ENCODE results near the gene SEPHS2. TPM values are rescaled to one million over a fixed set of nuclear protein-coding genes. Genes with fewer than 3 reads are reported as not detected.

Gene SEPHS2
- total RNA-seq, 1 donor from 2014 or later = 58.6 TPM

- DNase-seq (ENCODE audit: extremely low spot score, unreplicated experiment) = no peak
- Mint-ChIP-seq H3K27me3 (no peaks in the 10 kb centered on the region), H3K9me3 (no peaks in the 10 kb centered on the region), H3K27ac (no peak overlapping the region), H3K4me1 (ENCODE audit: unreplicated experiment) (peaks cover 14% of the 10 kb centered on the region), H3K4me3 (no peak overlapping the region), H3K36me3 (peaks cover 10% of the 10 kb centered on the region)
- TF ChIP-seq, protein P1, sequence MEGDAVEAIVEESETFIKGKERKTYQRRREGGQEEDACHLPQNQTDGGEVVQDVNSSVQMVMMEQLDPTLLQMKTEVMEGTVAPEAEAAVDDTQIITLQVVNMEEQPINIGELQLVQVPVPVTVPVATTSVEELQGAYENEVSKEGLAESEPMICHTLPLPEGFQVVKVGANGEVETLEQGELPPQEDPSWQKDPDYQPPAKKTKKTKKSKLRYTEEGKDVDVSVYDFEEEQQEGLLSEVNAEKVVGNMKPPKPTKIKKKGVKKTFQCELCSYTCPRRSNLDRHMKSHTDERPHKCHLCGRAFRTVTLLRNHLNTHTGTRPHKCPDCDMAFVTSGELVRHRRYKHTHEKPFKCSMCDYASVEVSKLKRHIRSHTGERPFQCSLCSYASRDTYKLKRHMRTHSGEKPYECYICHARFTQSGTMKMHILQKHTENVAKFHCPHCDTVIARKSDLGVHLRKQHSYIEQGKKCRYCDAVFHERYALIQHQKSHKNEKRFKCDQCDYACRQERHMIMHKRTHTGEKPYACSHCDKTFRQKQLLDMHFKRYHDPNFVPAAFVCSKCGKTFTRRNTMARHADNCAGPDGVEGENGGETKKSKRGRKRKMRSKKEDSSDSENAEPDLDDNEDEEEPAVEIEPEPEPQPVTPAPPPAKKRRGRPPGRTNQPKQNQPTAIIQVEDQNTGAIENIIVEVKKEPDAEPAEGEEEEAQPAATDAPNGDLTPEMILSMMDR (conservative IDR thresholded peaks at IDR 0.05) = peak; percentile 52
Observed at GRCh38 chr16:30430428-30430970, 15.2 kb downstream of the SEPHS2 start.

GRCh38 chr16:30429678-30430427, 15.8 kb downstream of the SEPHS2 start, which contains the start of gene DCTPP1:
Gene DCTPP1 (minus strand): TSS chr16:30430030. CDS start chr16:30429980, 50 bp downstream.
- peak; percentile 90 for DNase-seq (ENCODE audit: extremely low spot score, unreplicated experiment)
- Mint-ChIP-seq H3K27me3 (no peaks in the 10 kb centered on the region), H3K4me1 (ENCODE audit: unreplicated experiment) (peaks cover 14% of the 10 kb centered on the region), H3K4me3 (no peak within 1 kb of the TSS), H3K9me3 (no peaks in the 10 kb centered on the region), H3K36me3 (peaks cover 10% of the 10 kb centered on the region), H3K27ac (peak within 1 kb of the TSS; percentile 8)
- TF ChIP-seq, protein P1 (conservative IDR thresholded peaks at IDR 0.05) = peak; percentile 92

- H3K4me3 Mint-ChIP-seq = no peak overlapping the region
- TF ChIP-seq, protein P1 (conservative IDR thresholded peaks at IDR 0.05) = no peak
- peak overlapping the region; percentile 8 for H3K27ac Mint-ChIP-seq
- no peak for DNase-seq (ENCODE audit: extremely low spot score, unreplicated experiment)
- H3K9me3 Mint-ChIP-seq = no peaks in the 10 kb centered on the region
- H3K36me3 Mint-ChIP-seq = peaks cover 10% of the 10 kb centered on the region
- peaks cover 14% of the 10 kb centered on the region for H3K4me1 Mint-ChIP-seq (ENCODE audit: unreplicated experiment)
- H3K27me3 Mint-ChIP-seq = no peaks in the 10 kb centered on the region
Observed at GRCh38 chr16:30429418-30429677, 16.3 kb downstream of the SEPHS2 start.

DNA sequence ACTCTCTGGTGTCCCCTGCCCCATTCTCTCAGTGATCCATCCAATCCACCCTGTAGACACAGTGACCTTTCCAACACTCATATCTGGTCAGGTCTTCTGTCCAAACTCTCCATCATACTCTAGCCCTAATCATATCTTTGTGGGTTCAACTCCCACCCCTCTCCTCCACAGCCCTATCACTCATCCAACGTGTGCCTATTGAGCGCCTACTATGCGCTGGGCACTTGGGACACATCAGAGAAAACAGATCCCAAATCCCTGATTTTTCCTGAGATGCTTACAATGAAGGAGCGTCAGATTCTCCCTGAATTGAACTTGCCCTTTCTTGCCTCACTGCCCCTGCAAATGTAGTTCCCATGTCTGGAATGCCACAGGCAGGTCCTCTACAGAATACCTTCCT, 17.6 kb downstream of the SEPHS2 start:
- H3K27me3 Mint-ChIP-seq = no peaks in the 10 kb centered on the region
- TF ChIP-seq, protein P1 (conservative IDR thresholded peaks at IDR 0.05) = no peak
- peaks cover 14% of the 10 kb centered on the region for H3K4me1 Mint-ChIP-seq (ENCODE audit: unreplicated experiment)

GRCh38 chr16:30421010-30421409, 24.7 kb downstream of the SEPHS2 start:
- Mint-ChIP-seq H3K36me3 (peaks cover 29% of the 10 kb centered on the region), H3K4me3 (no peak overlapping the region), H3K4me1 (ENCODE audit: unreplicated experiment) (peaks cover 9% of the 10 kb centered on the region), H3K27me3 (no peaks in the 10 kb centered on the region), H3K9me3 (no peaks in the 10 kb centered on the region), H3K27ac (no peak overlapping the region)
- no peak for DNase-seq (ENCODE audit: extremely low spot score, unreplicated experiment)
- TF ChIP-seq, protein P1 (conservative IDR thresholded peaks at IDR 0.05) = no peak

More for the DNA sequence above, 17.6 kb downstream of the SEPHS2 start:
- DNase-seq (ENCODE audit: extremely low spot score, unreplicated experiment) = no peak
- Mint-ChIP-seq H3K4me3 (peak overlapping the region; percentile 41), H3K27ac (no peak overlapping the region), H3K36me3 (peaks cover 14% of the 10 kb centered on the region), H3K9me3 (no peaks in the 10 kb centered on the region)
